T-cell (primary cell): ENCODE data around the gene SCGB3A1. TPM values are rescaled to one million over a fixed set of nuclear protein-coding genes. Genes with fewer than 3 reads are reported as not detected.
A peak's percentile ranks its signal among the peaks of the same experiment; 100 is the strongest.

ENCODE experiments used
- ATAC-seq, 4 experiments: fragments of 200-7000 bp in 3 of 4; fragments of 150-1000 bp in 1 of 4; cut with Tn5 transposase; replicated peaks in 1 of 4; 1 replicate in 3 of 4; 2 replicates in 1 of 4; pipeline ENCODE4 v1.10.0; 2021; ENCODE audit warnings: moderate library complexity in 3 of 4, mild to moderate bottlenecking in 2 of 4, moderate number of reproducible peaks in 1 of 4
- CTCF ChIA-PET, 2 donors: fragments of 300-600 bp; sonication (Branson Sonifier 250); formaldehyde crosslinking; loops; one replicate each; lab custom pipeline; 2022; ENCODE audit warnings: antibody characterized with exemption in 2 of 2; lab: Charles Lee
- POLR2A ChIA-PET, 2 donors: fragments of 300-600 bp; sonication (Branson Sonifier 250); formaldehyde crosslinking; loops; one replicate each; lab custom pipeline; 2022; ENCODE audit warnings: antibody characterized with exemption in 2 of 2; lab: Charles Lee
- DNase-seq, 35 experiments: peaks; one replicate each; pipeline versions ENCODE4 v3.0.0 to v3.0.0-alpha.2; 2013 to 2023
- H3K27ac ChIP-seq: one replicate; pipeline ENCODE4 v1.5.1; 2013; ENCODE audit warnings: low read length
- H3K27me3 ChIP-seq, 2 experiments: replicated peaks in 1 of 2; 1 replicate in 1 of 2; 2 replicates in 1 of 2; pipeline versions ENCODE4 v1.6.1 to v1.7.0; 2013; ENCODE audit warnings: low read length in 1 of 2, mixed read lengths in 1 of 2; ENCODE audit not compliant: control insufficient read depth in 2 of 2, insufficient read depth in 2 of 2; ENCODE audit errors: extremely low read depth in 1 of 2
- H3K36me3 ChIP-seq, 2 donors: 1 replicate in 1 of 2; 2 replicates in 1 of 2; pipeline versions ENCODE4 v1.6.1 to v1.7.0; 2013; ENCODE audit warnings: low read length in 1 of 2; ENCODE audit not compliant: control insufficient read depth in 2 of 2, insufficient read depth in 1 of 2; ENCODE audit errors: extremely low read depth in 1 of 2
- H3K4me1 ChIP-seq, 2 experiments: 1 replicate in 1 of 2; 2 replicates in 1 of 2; pipeline versions ENCODE4 v1.6.1 to v1.7.0; 2013; ENCODE audit warnings: low read length in 2 of 2, mixed read lengths in 1 of 2; ENCODE audit not compliant: insufficient read depth in 2 of 2, control insufficient read depth in 1 of 2; ENCODE audit errors: extremely low read depth in 1 of 2
- H3K4me3 ChIP-seq, 2 donors: 1 replicate in 1 of 2; 2 replicates in 1 of 2; pipeline versions ENCODE4 v1.5.1 to v1.7.0; 2013; ENCODE audit warnings: mild to moderate bottlenecking in 2 of 2, low read length in 1 of 2, moderate library complexity in 1 of 2; ENCODE audit not compliant: control insufficient read depth in 1 of 2; ENCODE audit errors: extremely low read depth in 1 of 2
- H3K9me3 ChIP-seq: 2 replicates; pipeline ENCODE4 v1.7.0; 2013
- H3K27ac Mint-ChIP-seq, 2 donors: one replicate each; pipeline ENCODE4 v1.8.0; 2020 to 2021; ENCODE audit warnings: mild to moderate bottlenecking in 2 of 2, mixed read lengths in 2 of 2
- H3K27me3 Mint-ChIP-seq, 2 donors: one replicate each; pipeline ENCODE4 v1.8.0; 2021 to 2022; ENCODE audit warnings: mixed read lengths in 2 of 2
- H3K36me3 Mint-ChIP-seq: one replicate; pipeline ENCODE4 v1.8.0; 2021; ENCODE audit warnings: mixed read lengths
- H3K4me1 Mint-ChIP-seq, 3 donors: one replicate each; pipeline ENCODE4 v1.8.0; 2020 to 2022; ENCODE audit warnings: mixed read lengths in 3 of 3, mild to moderate bottlenecking in 1 of 3
- H3K4me3 Mint-ChIP-seq, 3 donors: one replicate each; pipeline ENCODE4 v1.8.0; 2020 to 2022; ENCODE audit warnings: mild to moderate bottlenecking in 3 of 3, mixed read lengths in 3 of 3, moderate library complexity in 3 of 3
- H3K9me3 Mint-ChIP-seq, 3 donors: one replicate each; pipeline ENCODE4 v1.8.0; 2020 to 2022; ENCODE audit warnings: mixed read lengths in 3 of 3
- WGBS: methylation state at CpG from one replicate; pipeline ENCODE4 v1.1.5; 2013; ENCODE audit warnings: missing lambda C conversion rate; ENCODE audit not compliant: insufficient coverage; 5-methylcytosine and 5-hydroxymethylcytosine counted together
- total RNA-seq, 35 experiments: library from RNA in 6 of 35; stranded (reverse) in 6 of 35; fragments of 120-200 nt in 1 of 35; gene quantifications; one replicate each; pipeline versions ENCODE4 v1.2.1 to v1.2.4 and lab custom pipeline; 2013 to 2026

SCGB3A1 gene
- total RNA-seq, 5 donors from 2014 or later (not counting 1 experiment from before 2014, with no cell fraction given), result 0.92 to 0.99 TPM; not detected in 3

- no peaks in the 10 kb centered on the region for H3K36me3 Mint-ChIP-seq
- no peak overlapping the region for H3K4me3 Mint-ChIP-seq
- no peaks in the 10 kb centered on the region for H3K9me3 Mint-ChIP-seq
- Histone ChIP-seq H3K4me3 (no peak overlapping the region), H3K27me3 (peaks cover 0 to 8% of the 10 kb centered on the region in 2 experiments), H3K36me3 (no peaks in the 10 kb centered on the region), H3K4me1 (peaks cover 2 to 17% of the 10 kb centered on the region in 2 experiments), H3K27ac (no peak overlapping the region), H3K9me3 (no peaks in the 10 kb centered on the region)
- peaks cover 18 to 20% (median 18%) of the 10 kb centered on the region in 3 donors for H3K4me1 Mint-ChIP-seq
- 81% methylated on average over 3 of the region's 10 CpGs for WGBS
- DNase-seq (no peak), ATAC-seq (no peak)
- POLR2A ChIA-PET, result interaction anchor here in 1 of 2 donors (0.5 kb wide), 1 partner anchor 105 kb away, joined by 3 read pairs; no protein-coding TSS in a partner anchor
- H3K27me3 Mint-ChIP-seq, result no peaks in the 10 kb centered on the region
- peak overlapping the region in 1 of 2 donors; percentile 61 for H3K27ac Mint-ChIP-seq
- CTCF ChIA-PET, result no interaction called here
Observed at GRCh38 chr5:180625125-180625790, 34.0 kb upstream of the SCGB3A1 start.

- H3K4me1 Mint-ChIP-seq, result peaks cover 18 to 20% (median 18%) of the 10 kb centered on the region in 3 donors
- ATAC-seq, result no peak
- H3K36me3 Mint-ChIP-seq, result no peaks in the 10 kb centered on the region
- Histone ChIP-seq H3K36me3 (no peaks in the 10 kb centered on the region), H3K27me3 (peaks cover 0 to 13% of the 10 kb centered on the region in 2 experiments), H3K9me3 (no peaks in the 10 kb centered on the region), H3K27ac (no peak overlapping the region), H3K4me3 (no peak overlapping the region), H3K4me1 (peaks cover 2 to 17% of the 10 kb centered on the region in 2 experiments)
- H3K27me3 Mint-ChIP-seq, result no peaks in the 10 kb centered on the region
- DNase-seq, result no peak
- CTCF ChIA-PET, result no interaction called here
- no peak overlapping the region for H3K4me3 Mint-ChIP-seq
- H3K9me3 Mint-ChIP-seq, result no peaks in the 10 kb centered on the region
- 100% methylated on average over 2 of the region's 5 CpGs for WGBS
- POLR2A ChIA-PET, result no interaction called here
- peak overlapping the region; percentile 36 to 61 for H3K27ac Mint-ChIP-seq
Observed at GRCh38 chr5:180624587-180624986, 33.3 kb upstream of the SCGB3A1 start.

GRCh38 chr5:180623844-180624243 lies 32.5 kb upstream of the SCGB3A1 start:
- POLR2A ChIA-PET, result interaction anchor here in 1 of 2 donors (0.5 kb wide), 1 partner anchor 40 kb away, joined by 3 read pairs; no protein-coding TSS in a partner anchor
- H3K9me3 ChIP-seq, result no peaks in the 10 kb centered on the region
- DNase-seq (no peak), ATAC-seq (no peak)
- no peak overlapping the region for H3K4me3 ChIP-seq
- Mint-ChIP-seq H3K36me3 (no peaks in the 10 kb centered on the region), H3K27me3 (no peaks in the 10 kb centered on the region), H3K4me3 (peak overlapping the region in 1 of 3 donors; percentile 9), H3K9me3 (no peaks in the 10 kb centered on the region), H3K4me1 (peaks cover 18 to 20% (median 18%) of the 10 kb centered on the region in 3 donors), H3K27ac (peak overlapping the region in 1 of 2 donors; percentile 36)
- no peaks in the 10 kb centered on the region for H3K36me3 ChIP-seq
- no peak overlapping the region for H3K27ac ChIP-seq
- 89% methylated on average over 10 of the region's 15 CpGs for WGBS
- peaks cover 2 to 17% of the 10 kb centered on the region in 2 experiments for H3K4me1 ChIP-seq
- peaks cover 0 to 16% of the 10 kb centered on the region in 2 experiments for H3K27me3 ChIP-seq
- CTCF ChIA-PET, result no interaction called here

GRCh38 chr5:180623411-180623834 lies 32.1 kb upstream of the SCGB3A1 start:
- 65% methylated on average over 10 of the region's 10 CpGs for WGBS
- Mint-ChIP-seq H3K9me3 (no peaks in the 10 kb centered on the region), H3K36me3 (no peaks in the 10 kb centered on the region), H3K27ac (no peak overlapping the region), H3K4me3 (peak overlapping the region in 1 of 3 donors; percentile 9), H3K27me3 (no peaks in the 10 kb centered on the region), H3K4me1 (peaks cover 18 to 20% (median 18%) of the 10 kb centered on the region in 3 donors)
- no peaks in the 10 kb centered on the region for H3K36me3 ChIP-seq
- CTCF ChIA-PET, result no interaction called here
- no peak overlapping the region for H3K27ac ChIP-seq
- peaks cover 2 to 19% of the 10 kb centered on the region in 2 experiments for H3K4me1 ChIP-seq
- no peak overlapping the region for H3K4me3 ChIP-seq
- ATAC-seq (no peak), DNase-seq (no peak)
- H3K9me3 ChIP-seq, result no peaks in the 10 kb centered on the region
- H3K27me3 ChIP-seq, result peaks cover 0 to 19% of the 10 kb centered on the region in 2 experiments
- POLR2A ChIA-PET, result interaction anchor here in 1 of 2 donors (0.5 kb wide), 1 partner anchor 39 kb away, joined by 3 read pairs; no protein-coding TSS in a partner anchor

- H3K36me3 Mint-ChIP-seq, result no peaks in the 10 kb centered on the region
- ChIA-PET CTCF (no interaction called here), POLR2A (no interaction called here)
- WGBS, result 50% methylated on average over 3 of the region's 6 CpGs
- H3K9me3 Mint-ChIP-seq, result no peaks in the 10 kb centered on the region
- Histone ChIP-seq H3K36me3 (no peaks in the 10 kb centered on the region), H3K4me1 (peaks cover 2 to 19% of the 10 kb centered on the region in 2 experiments), H3K27ac (no peak overlapping the region), H3K9me3 (no peaks in the 10 kb centered on the region), H3K4me3 (no peak overlapping the region), H3K27me3 (peaks cover 0 to 18% of the 10 kb centered on the region in 2 experiments)
- H3K27me3 Mint-ChIP-seq, result no peaks in the 10 kb centered on the region
- H3K4me3 Mint-ChIP-seq, result no peak overlapping the region
- H3K4me1 Mint-ChIP-seq, result peaks cover 18 to 20% (median 18%) of the 10 kb centered on the region in 3 donors
- ATAC-seq (no peak), DNase-seq (no peak)
- H3K27ac Mint-ChIP-seq, result no peak overlapping the region
Observed at GRCh38 chr5:180622910-180623309, 31.6 kb upstream of the SCGB3A1 start.

- no peak overlapping the region for H3K27ac ChIP-seq
- peaks cover 18 to 20% (median 18%) of the 10 kb centered on the region in 3 donors for H3K4me1 Mint-ChIP-seq
- peaks cover 2 to 19% of the 10 kb centered on the region in 2 experiments for H3K4me1 ChIP-seq
- POLR2A ChIA-PET, result no interaction called here
- WGBS, result 96% methylated on average over 32 of the region's 32 CpGs
- no peak for DNase-seq
- no peaks in the 10 kb centered on the region for H3K9me3 ChIP-seq
- H3K36me3 Mint-ChIP-seq, result no peaks in the 10 kb centered on the region
- no peaks in the 10 kb centered on the region for H3K36me3 ChIP-seq
- no peaks in the 10 kb centered on the region for H3K27me3 Mint-ChIP-seq
- peaks cover 0 to 12% of the 10 kb centered on the region in 2 experiments for H3K27me3 ChIP-seq
- H3K4me3 Mint-ChIP-seq, result no peak overlapping the region
- H3K27ac Mint-ChIP-seq, result no peak overlapping the region
- no peak for ATAC-seq
- no peak overlapping the region for H3K4me3 ChIP-seq
- H3K9me3 Mint-ChIP-seq, result no peaks in the 10 kb centered on the region
- CTCF ChIA-PET, result interaction anchor here in 1 of 2 donors (0.6 kb wide), 1 partner anchor 147 kb away, joined by 3 read pairs; no protein-coding TSS in a partner anchor
Observed at GRCh38 chr5:180621311-180621710, 30.0 kb upstream of the SCGB3A1 start.
